Omental fat pad (tissue), 4 donors: ENCODE measurements around the gene ZDHHC8. TPM values are rescaled to one million over a fixed set of nuclear protein-coding genes. Genes with fewer than 3 reads are reported as not detected.

Source experiments
- ATAC-seq: fragments of 150-250 bp; one replicate; pipeline ENCODE4 v1.9.1; 2016; ENCODE audit warnings: mild to moderate bottlenecking, moderate library complexity; ENCODE audit not compliant: low FRiP score
- DNase-seq: peaks from one replicate; pipeline ENCODE4 v3.0.0-alpha.2; 2019; ENCODE audit warnings: low spot score
- total RNA-seq, 4 donors: library from RNA; depleted of rRNA; stranded (reverse); fragments of >200 nt; gene quantifications; one replicate each; pipeline ENCODE4 v1.1.0, GENCODE V29; 2016
- TF ChIP-seq, protein P1 (sequence below), 3 donors: fragments of 450-650 bp; IDR thresholded peaks; one replicate each; pipeline ENCODE4 v1.5.1; 2016 to 2017; ENCODE audit warnings: antibody characterized with exemption in 3 of 3, mild to moderate bottlenecking in 3 of 3, moderate library complexity in 2 of 3

The ZDHHC8 gene
- total RNA-seq, 4 donors from 2014 or later: 9.5 to 23.3 (median 16.4) TPM

DNA sequence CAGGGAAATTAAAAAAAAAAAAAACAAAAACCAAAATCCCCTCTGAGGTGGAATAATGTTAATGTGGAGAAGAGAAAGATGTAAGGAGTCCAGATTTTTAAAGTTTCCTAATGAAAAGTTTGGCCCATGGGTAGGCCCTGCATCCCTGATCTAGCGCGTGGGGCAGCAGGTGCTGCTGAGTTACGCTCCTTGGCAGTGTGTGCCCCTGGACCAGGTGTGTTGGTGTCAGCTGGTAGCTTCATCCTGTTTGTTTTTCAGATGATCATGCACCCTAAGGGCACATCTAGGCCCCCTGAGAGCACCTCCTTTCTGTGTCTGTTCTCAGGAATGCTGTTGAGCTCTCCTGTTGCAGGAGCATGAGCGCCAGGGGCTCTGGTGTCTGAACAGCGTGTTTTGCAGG, 44.8 kb upstream of the ZDHHC8 start:
- no peak for DNase-seq
- ATAC-seq: no peak
- TF ChIP-seq, protein P1, sequence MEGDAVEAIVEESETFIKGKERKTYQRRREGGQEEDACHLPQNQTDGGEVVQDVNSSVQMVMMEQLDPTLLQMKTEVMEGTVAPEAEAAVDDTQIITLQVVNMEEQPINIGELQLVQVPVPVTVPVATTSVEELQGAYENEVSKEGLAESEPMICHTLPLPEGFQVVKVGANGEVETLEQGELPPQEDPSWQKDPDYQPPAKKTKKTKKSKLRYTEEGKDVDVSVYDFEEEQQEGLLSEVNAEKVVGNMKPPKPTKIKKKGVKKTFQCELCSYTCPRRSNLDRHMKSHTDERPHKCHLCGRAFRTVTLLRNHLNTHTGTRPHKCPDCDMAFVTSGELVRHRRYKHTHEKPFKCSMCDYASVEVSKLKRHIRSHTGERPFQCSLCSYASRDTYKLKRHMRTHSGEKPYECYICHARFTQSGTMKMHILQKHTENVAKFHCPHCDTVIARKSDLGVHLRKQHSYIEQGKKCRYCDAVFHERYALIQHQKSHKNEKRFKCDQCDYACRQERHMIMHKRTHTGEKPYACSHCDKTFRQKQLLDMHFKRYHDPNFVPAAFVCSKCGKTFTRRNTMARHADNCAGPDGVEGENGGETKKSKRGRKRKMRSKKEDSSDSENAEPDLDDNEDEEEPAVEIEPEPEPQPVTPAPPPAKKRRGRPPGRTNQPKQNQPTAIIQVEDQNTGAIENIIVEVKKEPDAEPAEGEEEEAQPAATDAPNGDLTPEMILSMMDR (IDR thresholded peaks at IDR 0.05): no peak

GRCh38 chr22:20087319-20088262, 44.0 kb upstream of the ZDHHC8 start:
- ATAC-seq (no peak), DNase-seq (no peak)
- TF ChIP-seq, protein P1 (IDR thresholded peaks at IDR 0.05): no peak

GRCh38 chr22:20088263-20088648, 43.3 kb upstream of the ZDHHC8 start:
- TF ChIP-seq, protein P1 (IDR thresholded peaks at IDR 0.05): no peak
- DNase-seq (no peak), ATAC-seq (no peak)

DNA sequence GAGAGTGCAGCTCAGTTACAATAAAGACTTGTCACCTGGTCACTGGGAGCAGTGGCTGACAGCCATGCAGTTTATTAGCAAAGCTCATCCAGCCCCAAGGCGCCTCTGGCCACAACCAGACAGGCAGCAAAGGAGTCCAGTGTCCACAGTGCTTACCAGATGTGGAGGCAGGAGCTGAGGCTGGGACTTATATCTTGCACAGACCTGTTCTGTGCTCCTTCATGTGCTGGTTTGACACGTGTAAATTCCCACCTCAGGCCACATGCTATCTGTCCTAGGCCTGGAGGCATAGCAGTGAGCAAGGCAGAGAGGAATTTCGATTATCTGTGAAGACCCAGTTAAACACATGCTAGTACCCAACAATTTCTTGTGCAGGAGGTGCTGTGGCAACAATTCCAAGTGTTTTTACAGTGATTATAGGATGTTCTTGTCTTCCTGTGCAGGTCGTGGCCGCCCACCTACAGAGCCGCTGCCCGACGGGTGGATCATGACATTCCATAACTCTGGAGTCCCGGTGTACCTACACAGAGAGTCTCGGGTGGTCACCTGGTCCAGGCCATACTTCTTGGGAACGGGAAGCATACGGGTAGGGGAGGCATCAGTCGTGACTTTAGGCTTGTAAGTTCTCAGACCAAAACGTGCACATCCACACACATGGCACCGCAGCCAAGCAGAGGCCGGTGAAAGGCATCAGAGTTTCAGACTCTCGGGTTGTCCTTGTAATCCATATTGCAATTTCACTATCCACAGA, 42.2 kb upstream of the ZDHHC8 start:
- DNase-seq (no peak), ATAC-seq (no peak)
- TF ChIP-seq, protein P1 (IDR thresholded peaks at IDR 0.05): no peak

- TF ChIP-seq, protein P1 (IDR thresholded peaks at IDR 0.05): no peak
- no peak for ATAC-seq
- no peak for DNase-seq
Measured at GRCh38 chr22:20089977-20090729, 41.5 kb upstream of the ZDHHC8 start.

DNA sequence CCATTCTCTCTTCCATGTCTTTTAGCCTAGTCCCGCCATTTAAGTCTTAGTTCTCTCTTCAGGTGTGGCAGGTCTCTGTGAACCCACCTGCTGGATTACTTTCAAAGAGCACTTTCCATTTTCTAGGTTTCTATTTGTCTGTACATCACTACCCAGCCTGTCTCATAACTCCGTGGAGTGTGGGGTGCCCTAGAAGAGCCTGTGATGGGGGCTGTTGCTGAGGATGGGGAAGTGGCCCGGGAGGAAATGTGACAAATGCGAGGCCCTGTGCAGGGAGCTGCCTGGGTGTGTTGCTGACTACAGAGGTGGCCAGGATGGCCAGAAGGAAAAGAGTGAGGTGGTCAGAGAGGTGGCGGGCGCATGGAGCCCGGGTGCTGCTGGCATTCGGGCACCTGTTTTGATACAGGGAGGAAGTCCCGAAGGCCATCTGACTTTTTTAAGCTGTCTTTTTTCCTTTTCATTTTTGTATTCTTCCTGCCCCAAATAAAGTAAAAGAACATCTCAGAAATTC, 40.8 kb upstream of the ZDHHC8 start:
- no peak for DNase-seq
- TF ChIP-seq, protein P1 (IDR thresholded peaks at IDR 0.05): no peak
- no peak for ATAC-seq
